GM18517 (cell line): ENCODE data around the gene EVX2.

Experiments
- ATAC-seq: cut with Tn5 transposase; IDR thresholded peaks from one replicate; pipeline ENCODE4 v1.9.1; 2021; ENCODE audit warnings: mild to moderate bottlenecking, moderate library complexity; ENCODE audit not compliant: unreplicated experiment

Gene EVX2

DNA sequence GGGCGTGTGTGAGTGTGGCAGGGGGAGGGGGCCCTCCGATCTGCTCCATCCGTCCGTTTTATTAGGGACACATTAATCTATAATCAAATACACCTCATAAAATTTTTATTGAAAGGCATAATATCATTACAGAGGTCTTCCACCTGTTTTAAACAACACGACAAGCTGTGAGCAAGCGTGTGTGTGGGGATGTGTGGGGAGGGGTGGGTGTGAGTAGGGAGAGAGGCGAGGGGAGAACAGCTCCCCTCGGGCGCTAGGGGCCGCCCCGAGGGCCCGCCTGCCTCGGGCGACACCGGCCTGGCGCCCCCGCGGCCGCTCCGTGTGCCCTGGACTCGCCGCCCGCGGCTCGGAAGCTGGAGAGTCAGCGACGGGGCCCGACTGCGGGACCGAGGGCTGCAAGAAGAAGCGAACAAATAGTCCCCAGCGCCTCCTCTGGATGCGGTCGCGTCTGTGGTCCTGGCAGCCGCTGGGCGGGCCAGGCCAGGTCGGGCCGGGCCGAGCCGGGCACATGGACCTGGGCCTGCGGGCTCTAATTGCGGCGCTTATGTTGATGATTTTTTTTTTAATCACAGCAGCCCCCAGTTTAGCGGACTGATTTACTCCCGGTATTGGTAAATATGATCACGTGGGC lies 38.4 kb upstream of the EVX2 start:
- no peak for ATAC-seq

DNA sequence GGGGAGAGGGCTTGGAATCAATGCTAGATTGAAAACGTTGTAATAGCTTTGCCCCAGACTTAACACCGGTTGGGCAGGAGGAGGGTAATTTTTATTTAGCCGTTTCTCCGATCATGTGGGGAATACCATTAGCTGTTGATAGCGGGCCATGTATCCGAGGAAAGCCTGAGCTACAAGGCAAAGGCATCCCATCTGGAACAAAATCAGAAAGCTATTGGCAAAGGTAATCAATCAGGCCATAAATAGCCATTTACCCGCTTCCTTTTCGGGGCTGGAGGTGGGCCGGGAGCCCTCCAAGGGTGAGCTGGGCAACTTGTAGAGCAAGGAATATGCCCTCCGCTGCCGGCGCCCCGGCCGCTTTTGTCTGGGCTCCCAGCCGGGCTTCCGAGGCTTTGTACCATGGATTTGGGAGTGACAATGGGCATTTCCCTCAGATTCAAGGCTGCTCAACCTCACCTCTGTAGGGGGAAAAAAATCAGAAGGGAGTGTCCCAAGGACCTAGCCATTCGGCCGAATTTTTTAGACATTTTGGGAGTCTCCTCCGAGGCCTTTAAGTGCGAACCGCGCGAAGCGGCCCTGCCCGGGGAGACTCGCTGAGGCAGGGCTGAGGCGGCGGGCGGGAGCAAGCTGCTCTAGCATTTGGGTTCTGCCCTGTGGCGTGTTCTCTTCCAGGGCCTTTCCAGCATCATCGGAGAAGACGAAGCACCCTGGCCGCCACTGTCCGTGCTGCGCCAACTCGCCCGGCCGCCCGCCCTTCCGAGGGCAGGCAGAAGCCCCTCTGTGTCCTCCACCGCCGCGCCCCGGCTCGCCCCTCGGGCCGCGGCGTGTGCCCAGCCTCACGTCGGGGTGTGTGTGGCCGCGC lies 37.7 kb upstream of the EVX2 start:
- no peak for ATAC-seq

DNA sequence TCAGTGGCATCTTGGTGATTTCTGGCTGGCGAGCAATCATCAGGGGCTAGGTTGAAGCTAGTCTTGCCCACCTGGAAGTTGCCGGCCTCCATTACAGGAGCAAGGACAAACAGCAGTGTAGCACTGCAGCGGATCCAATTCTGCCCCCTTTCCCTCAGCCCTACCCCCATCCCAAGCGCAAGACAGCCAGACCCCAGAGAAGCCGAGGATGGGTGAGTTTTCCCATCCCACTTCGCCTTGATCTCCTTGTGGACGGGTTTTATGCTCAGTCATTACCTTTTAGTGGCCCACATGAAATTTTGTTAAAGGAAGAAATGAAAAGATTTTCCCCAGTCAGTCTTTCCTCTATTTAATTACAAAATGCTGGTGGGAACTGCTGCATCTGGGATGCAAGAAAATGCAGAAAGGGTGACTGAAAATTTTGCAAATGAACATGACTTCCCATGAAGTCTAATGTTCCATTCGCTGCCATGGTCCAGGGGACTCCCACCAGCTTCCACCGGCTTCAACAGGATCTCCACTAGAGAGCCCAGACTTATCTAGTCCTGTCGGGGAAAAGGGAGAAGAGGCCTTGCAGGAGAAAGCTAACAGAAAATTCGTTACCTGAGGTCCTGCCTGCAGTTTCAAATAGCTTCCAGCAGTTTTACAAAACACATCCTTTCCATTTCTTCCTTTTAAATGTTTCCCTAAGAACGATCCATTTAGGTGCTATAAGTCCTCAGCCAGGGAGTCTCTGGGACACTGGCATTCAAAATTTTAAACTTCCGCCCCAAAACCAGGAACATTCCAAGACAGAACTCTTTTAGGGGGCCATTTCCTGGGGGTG lies 36.8 kb upstream of the EVX2 start:
- no peak for ATAC-seq

DNA sequence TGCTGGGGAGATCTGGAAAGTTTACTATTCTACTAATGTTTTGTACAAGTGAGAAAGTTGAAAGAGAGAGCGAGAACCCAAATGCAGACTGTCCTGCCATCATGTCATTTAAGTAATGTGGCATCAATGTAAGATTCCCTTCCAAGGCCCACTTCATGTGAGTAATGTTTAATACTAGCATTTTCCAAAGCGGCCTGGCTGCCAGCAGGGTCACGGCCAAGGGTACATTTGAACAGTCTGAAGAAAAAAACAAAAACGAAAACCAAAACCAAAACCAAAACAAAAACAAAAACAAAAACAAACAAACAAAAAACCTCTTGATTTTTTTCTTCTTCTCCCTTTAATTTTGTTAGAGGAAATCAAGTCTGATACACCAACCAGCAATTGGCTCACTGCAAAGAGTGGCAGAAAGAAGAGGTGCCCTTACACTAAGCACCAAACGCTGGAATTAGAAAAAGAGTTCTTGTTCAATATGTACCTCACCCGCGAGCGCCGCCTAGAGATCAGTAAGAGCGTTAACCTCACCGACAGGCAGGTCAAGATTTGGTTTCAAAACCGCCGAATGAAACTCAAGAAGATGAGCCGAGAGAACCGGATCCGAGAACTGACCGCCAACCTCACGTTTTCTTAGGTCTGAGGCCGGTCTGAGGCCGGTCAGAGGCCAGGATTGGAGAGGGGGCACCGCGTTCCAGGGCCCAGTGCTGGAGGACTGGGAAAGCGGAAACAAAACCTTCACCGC lies 35.0 kb upstream of the EVX2 start:
- no peak for ATAC-seq

DNA sequence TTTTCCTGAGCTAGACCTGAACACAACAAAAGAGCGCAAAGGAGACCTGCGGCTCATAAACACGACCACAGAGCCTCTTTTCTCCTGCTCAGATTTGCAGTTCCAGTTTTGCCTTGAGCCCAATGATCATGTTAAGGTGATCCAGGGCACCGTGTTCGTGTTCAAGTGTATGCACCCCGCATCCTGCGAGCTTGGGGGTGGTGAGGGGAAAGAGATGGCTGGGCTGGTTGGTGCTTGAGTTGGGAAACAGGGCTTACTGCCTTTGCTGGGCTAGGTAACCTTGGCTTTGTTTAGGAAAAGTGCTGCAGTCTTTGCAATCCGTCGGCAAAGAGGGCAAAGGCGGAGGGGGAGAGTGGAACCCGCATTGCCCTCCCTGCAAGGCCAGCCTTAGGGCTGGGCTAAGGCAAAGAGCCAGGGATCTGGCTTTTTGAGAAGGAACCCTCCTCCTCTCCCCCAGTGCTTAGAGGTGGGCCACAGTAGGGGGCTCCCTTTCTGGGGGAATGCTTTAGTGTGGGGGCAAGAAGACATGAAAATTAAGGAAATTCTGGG lies 34.1 kb upstream of the EVX2 start:
- ATAC-seq, result no peak

DNA sequence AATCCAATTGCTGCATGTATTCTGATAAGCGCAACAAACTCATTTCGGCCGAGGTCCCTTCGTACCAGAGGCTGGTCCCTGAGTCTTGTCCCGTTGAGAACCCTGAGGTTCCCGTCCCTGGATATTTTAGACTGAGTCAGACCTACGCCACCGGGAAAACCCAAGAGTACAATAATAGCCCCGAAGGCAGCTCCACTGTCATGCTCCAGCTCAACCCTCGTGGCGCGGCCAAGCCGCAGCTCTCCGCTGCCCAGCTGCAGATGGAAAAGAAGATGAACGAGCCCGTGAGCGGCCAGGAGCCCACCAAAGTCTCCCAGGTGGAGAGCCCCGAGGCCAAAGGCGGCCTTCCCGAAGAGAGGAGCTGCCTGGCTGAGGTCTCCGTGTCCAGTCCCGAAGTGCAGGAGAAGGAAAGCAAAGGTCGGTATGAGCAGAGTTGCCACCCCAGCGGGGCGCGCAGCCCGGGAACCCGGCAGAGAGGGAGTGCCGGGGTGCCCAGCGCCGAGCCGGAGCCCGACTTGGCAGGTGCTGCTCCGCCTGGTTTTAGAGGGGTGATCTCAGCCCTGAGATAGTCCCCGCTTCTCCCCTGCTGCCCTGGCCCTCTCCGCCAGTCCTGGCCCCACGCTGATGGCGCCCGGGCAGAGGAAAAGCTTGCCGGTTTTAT lies 33.5 kb upstream of the EVX2 start:
- no peak for ATAC-seq

DNA sequence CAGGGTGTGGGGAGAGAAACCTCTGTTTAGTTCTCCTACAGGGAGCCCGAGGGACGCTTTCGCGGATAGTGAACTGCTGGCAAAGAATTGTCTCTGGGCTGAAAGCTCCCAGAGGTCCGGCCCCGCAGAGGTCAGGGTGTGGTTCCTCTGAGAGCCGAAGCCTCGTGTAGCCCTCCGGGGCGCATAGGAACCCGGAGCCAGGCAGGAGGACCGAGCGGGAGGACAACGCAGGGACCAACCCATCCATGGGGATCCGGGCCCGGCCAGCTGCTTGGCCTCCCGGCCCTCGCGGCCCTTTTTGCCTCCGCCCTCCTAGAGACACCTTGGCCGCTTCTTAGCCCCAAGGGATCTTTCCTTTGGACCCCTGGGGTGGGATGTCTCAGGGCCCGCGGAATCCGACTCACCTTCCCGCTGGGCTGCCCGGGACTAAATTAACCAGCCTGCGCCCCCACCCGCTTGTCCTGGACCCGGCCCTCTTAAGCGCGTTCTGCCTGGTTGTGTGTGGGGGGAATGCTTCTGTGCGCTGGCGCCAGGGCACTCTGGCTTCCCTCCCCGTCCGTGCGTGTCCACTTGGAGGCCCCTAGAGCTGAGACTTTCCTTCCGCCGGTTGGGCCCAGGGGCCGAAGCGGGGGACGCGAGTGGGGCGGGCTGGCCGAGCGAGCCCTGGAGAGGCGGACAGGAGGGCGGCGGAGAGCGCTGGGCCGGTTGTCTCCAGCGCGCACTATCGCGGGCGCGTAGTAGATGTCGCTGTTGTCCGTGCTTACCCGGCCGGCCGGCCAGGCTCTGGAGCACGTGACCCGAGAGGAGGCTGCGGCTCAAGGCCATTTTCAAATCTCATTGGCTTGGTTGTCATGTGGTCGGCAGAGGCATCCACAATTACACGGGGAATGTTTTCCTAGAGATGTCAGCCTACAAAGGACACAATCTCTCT lies 32.4 kb upstream of the EVX2 start, which contains the start of gene HOXD10:
HOXD10 (plus strand) TSS at position 896 of the 931 bp plus-strand sequence. CDS start 56 bp downstream, outside the sequence.
- no peak for ATAC-seq

DNA sequence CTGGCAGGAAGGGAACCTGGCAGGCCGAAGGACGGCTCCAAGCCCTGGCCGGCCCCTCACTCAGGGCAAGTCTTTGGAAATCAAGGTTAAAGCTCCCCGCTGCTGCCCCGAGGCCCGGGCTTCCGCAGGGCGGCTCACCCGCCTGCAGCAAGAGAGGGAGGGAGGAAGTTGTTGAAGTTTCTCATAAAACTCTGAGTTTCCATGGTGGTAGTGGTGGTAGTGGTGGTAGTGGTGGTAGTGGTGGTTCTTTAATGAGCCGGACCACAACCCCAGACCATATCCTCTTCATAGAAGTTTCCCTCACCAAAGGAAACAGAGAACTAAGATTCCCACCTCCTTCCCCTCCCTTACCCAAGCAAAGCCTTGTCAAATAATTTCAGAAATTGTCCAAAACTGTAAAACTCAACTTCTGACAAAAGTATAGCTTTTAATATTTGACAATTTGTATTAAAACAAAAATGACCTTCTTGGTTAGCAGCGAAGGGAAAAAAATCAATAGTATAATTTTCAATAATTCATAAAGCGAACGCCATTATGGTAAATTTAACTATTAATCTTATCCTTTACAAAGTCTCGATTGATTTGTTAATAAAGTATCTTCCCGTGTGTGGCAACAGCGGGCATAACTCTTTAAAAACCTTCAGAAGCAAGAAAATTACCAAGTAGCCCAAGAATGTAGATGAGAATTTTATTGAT lies 31.3 kb upstream of the EVX2 start:
- ATAC-seq, result no peak

DNA sequence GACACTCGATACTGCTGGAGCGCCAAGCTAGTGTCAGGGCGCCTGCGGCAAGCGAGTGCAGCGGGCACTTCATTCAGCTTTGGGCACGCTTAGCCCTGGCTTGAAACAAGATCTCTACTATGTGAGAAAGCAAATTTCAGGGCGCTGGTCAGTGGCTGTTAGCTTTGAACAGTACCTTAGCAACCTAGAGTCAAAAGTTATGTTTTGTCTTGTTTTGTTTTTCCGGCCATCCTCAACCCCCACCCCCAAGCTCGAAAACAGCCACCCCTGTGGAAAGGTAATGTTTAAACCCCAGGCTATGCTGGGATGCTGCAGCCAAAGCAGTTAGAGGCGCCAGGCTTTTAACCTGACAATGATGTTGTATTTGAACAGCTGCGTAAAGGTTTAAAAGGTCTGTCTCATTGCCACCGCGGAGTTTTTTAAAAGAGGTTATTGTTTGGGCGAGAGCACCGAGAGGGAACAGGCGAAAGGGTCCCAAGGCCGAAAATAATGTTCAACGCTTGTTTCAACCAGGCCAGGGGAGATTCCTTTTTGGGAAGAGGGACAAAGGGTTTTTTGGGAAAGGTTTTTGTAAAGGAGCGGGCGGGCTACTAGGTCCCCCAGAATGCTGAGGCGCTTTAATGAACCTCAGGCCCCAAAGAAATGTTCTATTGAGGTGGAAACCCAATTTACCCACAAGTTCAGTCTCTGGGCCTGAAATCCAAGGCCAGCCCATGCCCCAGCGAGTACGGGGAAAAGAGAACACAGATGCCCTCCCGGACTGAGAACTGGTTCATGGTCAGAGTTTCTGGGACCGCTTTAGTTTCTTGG lies 30.6 kb upstream of the EVX2 start:
- no peak for ATAC-seq

DNA sequence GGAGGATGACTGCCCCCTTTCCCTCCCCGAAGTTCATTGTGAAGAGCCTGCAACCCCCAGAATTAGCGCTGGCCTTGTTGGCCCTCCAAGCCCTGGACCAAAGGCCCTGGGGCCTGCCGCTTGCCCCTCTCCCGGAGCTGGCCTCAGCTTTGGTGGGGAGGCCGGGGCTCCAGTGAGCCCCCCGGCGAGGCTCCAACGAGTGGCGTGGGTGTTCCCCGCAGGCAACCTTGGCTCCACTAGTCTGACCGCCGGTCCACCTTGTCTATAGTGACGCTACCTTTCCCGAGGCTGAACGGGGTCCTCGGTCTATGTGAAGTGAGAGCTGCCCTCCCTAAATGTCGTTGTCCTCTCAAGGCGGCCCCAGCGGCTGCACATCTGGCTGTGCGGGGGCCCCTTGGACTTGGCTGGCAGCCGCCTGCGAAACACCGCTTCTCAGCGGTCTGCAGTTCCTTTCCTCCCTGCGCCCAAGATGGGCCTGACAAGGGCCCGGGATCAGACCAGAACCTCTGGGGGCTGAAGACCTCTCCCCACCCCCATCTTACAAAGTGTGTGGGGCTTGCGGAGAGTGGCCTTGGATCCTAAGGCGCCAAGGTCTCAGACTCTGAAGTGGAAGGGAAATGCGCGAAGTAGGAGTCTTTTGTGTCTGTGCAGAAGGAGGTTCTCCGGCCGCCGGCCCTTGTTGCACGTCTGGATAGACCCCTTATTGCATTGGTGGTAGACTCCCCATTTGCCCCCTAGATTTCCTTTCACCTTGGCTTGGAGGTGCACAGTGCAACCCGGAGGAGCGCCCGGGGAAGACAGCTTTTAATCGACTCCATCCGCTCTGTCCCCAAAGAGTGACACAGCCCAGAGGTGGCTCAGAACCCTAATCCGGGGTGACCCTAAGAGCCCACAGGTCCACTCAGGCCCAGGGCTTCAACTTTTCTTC lies 28.9 kb upstream of the EVX2 start:
- no peak for ATAC-seq

DNA sequence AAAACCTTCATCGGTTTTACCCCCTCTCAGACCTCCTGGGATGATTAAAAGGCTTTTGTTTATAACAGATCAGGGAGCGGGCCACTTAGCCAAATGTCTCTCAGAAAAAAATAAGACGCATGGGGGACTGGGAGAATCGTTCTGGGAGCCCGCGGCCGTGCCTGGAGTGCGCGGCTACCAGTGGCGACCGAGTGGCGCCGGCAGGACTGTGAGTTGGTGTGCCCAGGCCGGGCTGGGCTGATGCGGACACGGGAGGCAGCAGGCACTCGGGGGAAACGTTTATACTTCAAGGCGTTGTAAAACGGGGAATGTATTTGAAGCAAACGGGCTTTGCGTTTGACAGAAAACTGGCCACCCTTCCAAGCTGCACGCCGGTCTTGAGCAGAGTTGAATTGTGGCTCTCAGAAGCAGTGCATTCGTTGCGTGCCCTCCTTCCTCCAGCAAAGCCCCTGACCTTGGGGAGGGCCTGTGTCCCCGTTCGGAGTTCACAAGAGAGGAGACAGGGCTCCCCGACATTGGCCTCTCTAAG lies 28.1 kb upstream of the EVX2 start:
- no peak for ATAC-seq

DNA sequence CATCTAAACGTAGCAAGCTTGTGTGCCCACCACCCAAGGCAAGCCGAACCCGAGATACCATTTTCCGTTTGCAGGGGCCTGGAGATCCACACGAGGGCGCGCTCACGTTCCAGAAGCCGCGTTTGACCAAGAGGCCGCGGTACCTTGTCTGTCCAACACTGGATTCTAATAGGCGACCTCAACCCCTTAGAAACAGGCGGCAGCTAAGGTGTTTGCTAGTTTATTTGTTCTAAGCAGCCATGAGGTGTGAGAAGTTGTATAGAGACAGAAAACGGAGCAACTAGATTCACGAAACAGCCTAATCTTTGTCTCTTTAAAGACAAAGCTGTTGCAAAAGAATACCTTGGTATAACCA lies 27.5 kb upstream of the EVX2 start:
- ATAC-seq, result no peak

DNA sequence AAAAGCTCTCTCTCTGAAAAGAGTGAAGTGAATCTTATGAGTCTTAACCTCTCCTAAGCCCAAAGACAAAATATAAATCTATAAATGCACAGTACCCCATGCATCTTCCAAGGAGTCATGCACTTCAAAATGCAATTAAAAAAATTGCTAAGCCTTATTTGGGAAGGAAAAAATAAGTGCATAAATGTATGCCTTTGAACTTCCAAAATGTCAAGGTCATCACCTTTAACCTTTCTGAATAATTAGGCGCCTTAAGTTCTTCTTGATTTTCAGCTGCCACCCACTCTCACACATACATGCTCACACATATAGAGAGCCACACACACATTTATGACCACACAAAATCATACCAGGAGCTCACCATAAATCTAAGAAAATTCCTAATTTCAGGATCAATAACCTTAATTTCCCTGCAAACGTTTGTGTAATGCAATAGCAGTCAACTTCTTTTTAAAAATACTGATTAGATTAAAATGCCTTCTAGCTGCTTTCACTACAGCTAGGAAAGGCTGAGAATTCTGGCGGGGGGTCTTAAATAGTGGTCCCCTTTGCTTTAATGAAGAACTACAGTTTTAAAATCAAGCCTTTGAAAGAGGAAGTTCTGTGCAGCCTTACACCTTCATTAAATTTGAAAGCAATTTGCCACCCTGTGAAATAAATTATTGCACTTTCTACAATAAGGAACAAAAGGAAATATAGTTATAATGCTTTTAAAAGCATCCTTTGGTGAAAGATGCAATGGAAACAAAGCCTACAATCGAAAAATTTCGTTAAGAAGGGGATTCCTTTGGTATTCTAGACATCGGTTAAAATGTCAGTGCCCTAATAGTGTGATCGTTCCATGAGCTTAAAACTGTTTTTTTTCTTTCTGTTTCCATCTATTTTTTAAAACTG lies 26.9 kb upstream of the EVX2 start:
- no peak for ATAC-seq

DNA sequence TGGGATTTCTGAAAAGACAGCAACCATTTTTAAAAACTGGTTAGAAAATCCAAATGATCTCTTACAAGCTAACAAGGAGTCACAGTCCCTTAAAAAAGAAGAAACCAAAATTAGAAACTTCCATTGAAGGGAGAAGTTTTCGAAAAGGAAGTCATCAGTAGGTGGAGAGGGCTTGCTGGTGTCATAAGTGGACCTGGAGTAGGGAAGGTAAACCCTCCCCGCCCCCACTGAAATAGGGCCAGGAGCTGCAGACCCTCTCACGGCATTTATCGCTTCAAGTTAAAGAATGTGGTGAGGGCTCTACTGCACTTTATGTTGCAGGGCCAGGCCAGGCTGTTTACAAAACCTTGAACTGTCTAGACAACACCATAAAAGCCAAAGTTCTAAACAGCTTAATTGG lies 26.2 kb upstream of the EVX2 start:
- no peak for ATAC-seq

DNA sequence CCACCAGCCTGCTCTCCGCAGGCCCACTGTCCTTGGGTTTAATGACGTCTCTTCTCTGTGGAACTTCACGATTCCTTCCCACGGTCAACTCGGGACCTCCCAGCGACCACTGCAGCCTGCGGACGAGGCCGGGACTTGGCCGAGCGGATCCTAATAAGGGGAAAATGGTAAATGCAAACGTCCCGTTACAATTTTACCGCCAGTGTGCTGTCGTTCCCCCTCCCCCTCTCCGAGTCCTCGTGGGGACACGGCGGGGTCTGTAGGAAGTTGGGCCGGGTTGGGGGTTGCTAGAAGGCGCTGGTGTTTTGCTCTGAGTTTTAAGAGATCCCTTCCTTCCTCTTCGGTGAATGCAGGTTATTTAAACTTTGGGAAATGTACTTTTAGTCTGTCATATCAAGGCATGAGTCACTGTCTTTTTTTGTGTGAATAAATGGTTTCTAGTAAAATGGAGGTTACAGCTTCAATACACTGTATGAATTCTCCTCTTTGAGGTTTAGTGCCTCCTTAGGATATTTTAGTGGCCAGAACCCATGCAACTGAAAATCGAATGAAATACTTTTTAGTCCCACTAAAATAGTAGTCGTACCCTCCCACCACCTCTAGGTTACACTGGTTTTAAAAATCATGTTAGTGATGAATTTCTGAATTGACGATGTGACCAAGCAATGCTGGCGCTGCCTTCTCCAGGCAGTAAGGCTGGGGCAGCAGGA lies 25.6 kb upstream of the EVX2 start:
- ATAC-seq, result no peak
